GM21723 (cell line): ENCODE results near the gene CDC42BPA.

Source experiments
- ATAC-seq: cut with Tn5 transposase; IDR thresholded peaks from one replicate; pipeline ENCODE4 v1.9.1; 2021; ENCODE audit warnings: mild to moderate bottlenecking, moderate library complexity; ENCODE audit not compliant: unreplicated experiment

The CDC42BPA gene

DNA sequence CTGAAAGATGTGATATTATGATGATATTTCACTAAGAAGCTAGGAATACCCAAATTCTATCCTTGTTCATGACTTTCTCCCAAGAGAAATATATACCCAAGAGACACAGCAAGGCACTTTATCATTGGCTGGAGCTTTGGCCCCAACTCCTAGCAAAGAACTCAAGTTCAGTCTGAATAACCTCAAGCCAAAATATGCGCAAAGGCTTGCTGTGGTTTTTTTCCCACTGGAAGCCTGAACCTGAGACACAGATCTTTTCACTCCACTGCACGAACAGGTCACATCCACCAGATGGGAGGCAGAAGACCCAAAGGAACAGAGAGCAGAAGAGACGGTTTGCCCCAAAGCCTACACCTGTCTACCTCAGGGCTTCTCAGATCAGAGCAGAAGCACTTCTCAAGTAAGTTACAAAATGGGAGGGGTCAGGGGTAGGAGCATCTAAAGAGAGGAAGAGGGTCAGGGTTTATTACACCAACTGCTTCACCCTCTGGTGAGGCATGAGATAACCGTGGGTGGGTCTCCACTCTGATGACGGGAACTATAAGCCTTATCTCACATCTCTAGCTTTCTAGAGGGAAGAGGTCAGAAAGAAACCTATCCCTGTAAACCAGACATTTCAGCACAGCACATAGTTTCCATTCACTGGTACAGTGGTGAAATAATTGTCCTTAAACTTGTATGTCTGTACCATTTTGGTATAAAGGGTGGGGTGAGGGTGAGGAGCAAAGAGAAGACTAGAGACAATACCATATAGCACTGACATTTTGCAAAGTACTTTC, 17.1 kb upstream of the CDC42BPA start:
- ATAC-seq: no peak

DNA sequence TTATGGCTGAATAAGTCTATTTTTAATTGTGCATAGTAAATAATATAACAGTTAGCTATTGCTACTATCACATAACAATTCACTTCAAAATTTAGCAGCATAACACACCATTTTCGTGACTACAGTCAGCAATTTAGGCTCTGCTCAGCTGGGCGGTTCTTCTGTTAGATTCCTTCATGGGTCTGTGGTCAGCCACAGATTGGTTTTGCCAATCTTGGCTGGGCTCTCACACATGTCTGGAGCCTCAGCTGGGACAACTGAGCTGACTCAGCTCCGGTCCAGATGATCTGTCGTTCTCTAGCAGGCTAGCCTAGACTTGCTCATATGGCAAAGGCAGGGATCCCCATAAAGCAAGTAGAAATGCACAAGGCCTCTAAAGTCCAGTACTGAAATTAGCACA, 15.1 kb upstream of the CDC42BPA start:
- no peak for ATAC-seq

DNA sequence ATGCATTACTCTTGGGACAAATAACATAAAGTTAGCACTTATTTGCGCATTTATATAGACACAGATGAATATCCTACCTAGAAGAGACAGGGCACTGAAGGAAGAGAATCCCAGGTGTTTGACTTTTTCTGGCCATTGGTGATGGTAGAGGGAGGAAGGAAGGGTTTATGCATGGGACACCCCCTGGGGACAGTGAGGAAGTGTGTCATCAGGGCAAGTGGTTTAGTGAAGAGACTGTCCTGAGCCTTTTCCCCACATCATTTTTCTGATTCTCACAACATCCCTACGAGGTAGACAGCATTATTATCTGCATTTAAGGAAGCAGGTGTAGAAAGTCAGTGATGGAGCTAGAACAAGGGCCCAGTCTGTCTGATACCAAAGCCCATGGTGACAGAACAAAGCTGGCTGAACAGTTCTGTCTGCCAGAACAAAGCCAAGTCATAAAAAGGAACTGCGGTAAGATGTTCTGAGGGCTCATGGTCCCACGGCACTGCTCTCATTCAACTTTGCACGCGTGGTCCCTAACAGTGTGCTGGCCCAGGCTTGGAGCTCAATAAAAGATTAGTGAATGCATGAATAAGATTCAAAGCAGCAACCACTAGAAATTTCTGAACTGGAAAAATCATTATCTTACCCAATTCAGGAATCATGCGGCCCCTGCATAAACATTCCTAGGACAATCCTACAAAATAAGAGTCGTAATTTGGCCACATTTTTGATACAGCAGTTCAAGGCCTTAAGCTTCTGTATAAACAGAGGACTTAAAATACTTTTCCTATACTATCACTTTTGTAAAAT, 12.2 kb upstream of the CDC42BPA start:
- ATAC-seq: no peak

DNA sequence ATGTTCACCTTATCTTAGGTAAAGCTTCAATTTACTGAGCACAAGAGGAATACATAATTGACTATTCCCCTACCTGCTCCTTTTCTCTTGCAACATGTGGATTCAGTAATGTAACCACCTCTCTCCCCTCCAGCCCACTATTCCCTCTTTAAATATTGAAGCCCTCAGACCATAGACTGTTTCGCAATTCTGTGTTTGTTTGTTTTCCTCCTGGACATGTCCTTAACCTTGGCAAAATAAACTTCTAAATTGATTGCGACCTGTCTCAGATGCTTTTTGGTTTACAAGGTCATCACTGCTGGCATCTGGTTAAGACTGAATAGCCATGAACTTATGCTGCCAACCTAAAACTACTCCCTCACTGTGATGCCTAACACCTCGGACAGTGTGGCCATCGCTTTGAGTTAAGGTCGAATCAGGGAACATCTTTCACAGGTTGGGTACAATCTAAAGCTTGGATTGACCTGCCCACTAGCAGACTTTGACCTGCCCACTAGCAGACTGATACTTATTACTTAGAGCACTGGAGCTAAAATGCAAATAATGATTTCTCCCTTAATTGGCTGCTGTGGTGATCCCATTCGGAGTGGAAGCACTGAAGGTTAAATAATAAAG, 10.2 kb upstream of the CDC42BPA start:
- ATAC-seq: no peak

DNA sequence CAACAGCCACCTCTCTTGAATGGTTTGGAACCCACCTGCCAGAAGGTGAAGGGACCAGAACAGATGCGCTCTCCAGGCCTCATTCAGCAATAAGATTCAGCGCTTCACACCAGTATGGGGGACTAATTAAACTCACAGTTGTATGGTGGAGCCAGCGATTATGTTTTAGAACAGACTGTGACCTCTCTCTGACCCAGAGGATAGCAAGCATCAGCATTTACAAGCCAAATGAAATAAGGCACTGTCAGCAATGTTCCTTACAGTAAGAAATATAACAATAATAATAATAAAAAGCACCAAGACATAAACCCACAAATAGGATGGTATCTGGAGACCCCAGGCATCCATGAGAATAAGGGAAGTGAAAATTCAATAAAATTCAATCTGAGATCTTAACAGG, 6.9 kb upstream of the CDC42BPA start:
- ATAC-seq: no peak

DNA sequence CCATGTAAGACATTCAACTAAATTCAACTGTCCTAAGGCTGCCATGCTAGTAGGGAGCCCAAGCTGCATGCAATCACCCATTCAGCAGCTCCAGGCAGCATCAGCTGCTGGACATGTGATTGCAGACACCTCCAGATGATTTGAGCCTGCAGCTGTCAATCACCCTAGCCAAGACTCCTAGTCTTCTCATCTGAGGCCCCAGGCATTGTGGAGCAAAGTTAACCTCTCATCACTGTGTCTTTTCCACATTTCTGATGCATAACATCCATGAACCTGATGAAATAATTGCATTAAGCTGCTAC, 5.6 kb upstream of the CDC42BPA start:
- no peak for ATAC-seq

DNA sequence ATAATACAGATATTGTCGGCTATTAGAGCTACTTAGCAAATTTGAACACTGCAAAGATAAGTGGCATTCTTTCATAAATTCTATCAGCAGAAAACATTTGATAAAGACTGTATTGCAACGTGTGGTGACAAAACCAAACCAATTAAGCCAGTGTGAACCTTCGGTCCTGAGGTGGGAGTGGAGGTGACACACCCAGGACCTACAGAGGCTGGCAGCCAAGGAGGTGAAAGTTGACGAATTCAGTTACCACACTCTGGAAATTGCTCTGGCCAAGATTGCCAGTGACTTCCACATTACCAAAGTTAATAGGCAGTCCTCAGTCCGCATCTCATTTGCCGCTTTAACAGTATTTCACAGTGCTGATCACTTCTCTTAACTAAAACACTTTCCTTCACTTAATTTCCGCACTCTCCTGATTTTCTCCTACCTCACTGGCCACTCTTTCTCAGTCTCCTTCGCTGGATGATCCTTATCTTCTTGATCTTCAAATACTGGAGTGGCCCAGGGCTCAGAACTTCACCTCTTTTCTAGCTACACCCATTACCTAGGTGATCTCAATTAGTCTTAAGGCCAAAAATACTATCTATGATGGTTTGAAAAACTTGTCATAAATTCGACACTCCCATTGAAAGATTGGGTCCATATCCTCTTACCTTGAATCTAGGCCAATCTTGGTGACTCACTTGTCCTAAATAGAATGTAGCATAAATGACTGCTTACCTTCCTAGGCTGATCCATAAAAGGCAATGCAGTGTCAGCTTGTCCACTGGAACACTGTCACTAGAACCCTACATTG, 5.1 kb upstream of the CDC42BPA start:
- ATAC-seq: no peak

DNA sequence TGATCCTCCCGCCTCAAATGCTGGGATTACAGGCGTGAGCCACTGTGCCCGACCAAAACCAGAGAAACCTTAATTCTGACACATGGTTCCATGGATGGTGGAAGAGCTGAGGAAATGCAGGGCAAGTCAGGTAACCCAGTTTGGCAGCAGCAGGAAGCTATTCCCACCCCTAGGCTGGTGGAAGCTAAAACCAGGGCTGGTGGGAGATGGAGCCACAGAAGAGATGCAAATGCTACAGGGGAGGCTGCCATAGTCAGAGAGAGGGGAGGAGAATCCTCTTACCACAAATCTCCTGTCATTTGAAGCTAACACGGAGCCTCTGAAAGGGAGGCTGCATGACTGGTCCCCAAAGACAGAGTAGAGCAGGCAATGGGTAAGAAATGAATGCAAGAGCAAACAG, 4.1 kb upstream of the CDC42BPA start:
- no peak for ATAC-seq

DNA sequence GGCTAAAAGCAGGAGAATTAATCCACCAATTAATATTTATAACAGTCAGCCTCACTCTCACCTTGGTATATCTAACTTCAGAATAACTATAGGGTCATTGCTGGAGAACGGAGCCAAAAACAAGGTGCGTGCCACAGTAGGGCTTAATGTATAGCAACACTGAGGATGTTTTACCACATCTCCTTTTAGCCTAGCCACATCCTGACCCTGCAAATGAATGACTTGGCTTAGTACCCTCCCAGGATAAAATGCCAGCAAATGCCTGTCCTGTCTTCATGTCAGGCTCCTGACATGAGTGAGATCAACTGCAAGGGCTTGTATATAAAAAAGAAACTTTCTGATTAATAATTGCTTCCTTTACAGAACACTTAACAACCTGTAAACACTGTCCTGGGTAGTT, 2.7 kb upstream of the CDC42BPA start:
- ATAC-seq: no peak

DNA sequence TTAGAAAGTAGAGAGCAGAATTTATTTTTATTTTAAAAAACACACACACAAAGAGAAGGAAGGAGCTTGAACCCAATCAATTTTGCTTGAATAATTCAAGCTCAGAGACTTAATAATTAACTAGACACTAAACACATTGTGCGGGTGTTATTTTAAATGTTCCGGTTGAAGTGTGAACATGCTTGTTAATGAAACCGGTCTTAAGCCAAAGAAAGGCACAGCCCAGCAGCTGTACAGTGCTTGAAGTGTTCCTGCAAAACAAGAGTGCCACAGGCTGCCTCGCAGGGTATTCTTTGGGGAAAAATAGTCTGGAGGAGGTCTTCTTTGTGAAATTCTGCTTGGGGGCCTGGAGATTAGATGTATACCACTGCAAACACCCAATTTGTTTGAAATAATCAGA, 2.2 kb upstream of the CDC42BPA start:
- no peak for ATAC-seq

DNA sequence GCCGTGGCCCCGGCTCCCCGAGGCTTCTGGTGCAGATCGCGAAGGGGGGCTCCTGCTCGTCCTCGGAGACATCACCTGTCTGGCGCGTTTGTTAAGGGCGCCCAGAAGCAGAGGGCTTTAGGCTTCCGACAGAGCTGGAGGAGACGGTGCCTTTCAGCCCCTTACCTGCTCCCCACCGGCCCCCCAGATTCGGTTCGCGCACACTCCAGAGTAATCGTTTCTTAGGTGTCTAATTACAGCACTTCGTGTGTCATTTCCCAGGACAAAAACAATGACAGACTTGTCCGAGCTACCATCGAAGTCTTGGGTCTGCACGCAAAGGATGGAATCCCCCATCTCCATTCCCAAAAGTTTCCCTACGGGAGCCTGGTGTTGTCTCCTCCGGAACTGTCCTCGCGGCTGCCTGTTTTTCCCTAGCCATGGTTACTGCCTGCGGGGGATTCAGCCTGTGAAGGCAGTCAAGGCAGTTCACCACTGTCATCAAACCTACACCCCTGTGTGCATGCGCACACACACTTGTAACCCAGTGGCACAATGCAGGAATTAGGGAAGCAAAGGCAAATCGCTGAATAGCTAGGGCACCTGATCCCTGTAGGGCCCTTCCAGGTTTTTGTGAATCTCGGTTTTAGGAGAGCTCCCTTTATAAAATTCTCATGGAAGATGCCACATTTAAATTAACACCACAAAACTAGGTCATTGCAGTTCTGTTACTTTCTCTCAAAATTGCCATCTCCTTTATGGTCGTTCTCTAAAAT, 738 bp upstream of the CDC42BPA start:
- ATAC-seq: no peak

DNA sequence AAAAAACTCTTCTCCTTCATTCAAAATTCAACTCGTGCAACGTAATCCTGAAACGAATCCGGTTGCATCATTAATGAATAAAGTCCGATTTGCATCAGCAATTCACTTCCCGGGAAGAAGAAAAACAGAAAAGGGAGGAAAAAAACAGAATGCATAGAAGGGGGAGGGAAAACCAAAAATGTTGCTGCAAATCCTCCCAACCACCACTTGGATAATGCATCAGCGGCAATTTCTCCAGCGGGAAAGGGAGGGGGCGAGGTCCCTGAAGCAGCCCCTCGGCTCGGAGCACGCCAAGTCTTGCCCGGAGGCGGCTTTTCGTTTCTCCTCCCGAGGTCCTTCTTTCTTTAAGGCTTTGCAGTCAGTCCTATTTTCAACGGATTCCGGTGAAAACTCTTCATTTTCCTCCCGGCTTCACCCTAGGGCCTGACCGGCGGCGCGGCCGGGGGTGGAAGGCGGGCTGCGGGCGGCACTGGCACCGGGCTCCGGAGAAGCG, 723 bp downstream of the CDC42BPA start:
- ATAC-seq: no peak

DNA sequence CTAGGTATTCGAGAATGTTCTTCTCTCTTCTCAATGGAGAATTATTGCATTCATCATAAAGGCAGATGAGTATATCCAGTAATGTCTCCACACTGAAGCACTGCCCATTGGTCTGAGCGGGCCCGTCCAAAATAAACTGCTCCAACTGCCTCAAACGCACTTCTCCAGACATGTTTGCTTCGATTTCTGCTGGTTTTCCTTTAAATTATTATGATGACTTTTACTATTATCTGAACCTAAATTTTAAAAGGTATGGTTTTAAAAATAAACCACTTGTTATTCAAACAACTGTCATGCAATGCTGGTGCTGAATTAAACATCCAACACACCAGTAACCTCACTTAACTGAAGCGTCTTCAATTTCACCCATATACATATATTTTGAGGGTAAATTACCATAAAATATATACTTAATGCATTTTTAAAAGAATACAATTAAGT, 1.3 kb downstream of the CDC42BPA start:
- ATAC-seq: no peak

DNA sequence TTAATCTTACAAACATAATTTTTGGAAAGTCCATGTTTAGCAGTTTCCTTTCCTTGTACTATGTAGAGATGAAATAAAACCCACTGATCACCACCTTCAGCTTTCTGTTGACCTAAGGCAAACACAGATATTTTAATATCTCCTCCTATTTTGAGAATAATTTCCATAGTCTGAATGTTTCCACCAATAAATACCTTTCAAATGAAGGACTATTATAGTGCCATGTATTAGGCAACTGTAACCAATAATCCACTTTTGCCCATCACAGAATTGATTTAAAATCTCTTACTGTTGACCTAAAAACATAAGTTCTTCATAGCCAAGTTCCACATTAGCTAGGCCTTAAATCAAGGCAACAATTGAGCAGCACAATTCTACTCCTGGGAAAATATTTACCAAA, 1.8 kb downstream of the CDC42BPA start:
- no peak for ATAC-seq

DNA sequence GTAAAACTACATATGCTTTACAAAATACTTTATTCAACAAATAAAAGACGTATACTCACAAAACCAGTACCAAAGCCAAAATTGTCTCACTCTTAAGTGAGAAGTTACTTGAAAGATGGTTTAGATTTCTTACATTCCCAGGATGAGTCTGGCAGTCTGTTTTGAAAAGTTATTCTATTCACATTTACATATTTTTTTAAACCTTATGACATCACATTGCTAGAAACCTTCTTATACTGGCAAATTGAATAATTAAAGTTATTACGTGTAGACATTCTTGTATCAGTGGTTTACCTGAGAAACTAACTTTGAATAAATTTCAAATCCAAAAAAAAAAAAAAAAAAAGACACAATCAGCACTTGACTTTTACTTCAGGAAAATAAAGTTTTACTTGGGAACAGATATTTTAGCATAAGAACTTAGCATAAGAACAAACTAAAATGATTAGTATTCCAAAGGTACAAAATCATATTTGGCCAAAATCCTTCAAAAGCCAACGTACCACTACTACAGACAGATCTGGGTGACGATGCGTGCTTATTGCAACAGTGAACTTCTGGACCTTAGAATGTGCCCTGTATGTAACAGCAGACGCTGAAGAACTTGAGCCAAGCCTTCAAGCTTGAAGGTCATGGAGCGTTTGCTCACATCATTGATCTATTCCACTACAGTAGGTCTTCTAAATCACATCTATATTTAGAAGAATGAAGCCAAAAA, 2.5 kb downstream of the CDC42BPA start:
- no peak for ATAC-seq

DNA sequence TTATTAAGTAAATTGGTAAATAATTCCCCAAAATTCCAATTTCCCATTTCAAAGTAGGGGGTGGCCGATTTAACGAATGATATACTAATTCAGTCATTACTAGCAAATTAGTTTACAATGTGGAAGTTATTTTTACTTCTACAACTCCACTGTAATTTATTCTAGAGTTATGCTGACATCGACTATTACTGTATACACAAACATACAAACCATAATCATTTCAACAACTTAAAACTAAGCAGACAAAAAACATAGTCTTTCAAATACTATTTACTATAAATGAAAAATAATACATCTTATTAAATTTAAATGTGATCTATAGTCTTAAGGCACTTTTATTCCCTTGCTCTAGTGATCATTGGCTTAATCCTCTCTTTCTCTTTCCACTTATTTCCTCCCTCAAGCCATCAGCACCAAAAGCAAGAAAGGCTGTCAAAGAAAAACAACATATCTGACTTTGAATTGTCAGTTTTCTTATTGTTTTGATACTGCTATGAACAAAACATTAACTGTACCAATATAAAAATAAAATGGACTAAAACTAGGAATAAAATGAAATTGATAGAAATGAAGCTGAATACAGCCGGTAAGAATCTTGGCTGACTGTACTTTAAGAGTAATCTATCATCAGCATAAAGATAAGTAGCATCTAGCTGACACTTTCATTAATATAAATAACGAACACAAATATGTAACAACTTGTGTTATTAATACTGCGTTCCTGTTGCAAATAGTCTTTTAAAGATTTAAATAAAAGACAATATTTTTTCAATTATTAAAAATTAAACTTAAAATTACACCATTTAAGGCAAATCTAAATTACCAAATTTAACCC, 4.1 kb downstream of the CDC42BPA start:
- no peak for ATAC-seq

DNA sequence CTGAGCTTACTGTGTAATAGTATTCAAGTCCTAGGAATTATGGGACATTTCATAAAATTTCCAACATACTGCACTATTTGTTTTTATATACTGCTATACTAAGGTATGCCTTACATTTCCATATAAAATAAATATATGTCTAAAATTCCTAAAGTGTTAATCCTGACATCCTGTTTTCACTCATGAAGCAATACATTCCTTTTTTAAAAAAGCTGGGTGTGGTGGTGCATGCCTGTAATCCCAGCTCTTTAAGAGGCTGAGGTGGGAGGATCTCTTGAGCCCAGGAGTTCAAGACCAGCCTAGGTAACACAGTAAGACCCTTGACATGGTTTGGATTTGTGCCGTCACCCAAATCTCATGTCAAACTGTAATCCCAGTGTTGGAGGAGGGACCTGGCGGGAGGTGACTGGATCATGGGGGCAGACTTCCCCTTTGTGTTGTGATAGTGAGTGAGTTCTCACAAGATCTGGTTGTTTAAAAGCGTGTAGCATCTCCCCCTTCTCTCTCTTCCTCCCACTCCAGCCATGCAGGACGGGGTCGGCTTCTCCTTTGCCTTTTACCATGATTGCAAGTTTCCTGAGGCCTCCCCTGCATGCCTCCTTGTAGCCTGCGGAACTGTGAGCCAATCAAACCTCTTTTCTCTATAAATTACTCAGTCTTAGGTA, 5.8 kb downstream of the CDC42BPA start:
- ATAC-seq: no peak

DNA sequence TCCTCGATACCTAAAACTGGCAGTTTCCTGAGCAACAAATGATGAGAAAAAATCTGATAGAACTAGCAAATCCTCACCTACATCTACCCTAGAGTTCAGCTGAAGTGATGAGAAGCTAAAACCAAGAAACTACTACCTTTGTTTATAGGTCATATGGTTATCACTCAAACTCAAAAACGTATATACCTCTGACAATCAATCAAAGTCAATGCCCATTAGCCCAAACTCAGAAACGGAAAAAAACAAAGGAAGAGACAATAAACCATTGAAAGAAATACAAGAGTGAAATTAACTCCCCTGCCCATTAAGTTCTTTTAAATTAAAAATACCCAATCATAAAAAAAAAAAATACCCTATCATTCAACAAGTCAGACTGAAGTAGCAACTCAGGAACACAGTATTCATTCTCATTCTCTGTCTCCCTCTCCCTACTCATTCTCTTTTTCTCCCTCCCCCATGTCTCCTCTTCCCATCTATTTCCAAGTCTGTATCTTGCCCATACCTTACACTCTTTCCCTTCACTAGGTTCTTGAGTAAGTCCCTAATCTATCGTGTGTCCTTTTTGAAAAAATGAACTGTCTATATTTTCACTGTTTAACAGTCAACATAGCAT, 6.8 kb downstream of the CDC42BPA start:
- ATAC-seq: no peak
